ENCODE data around the gene TMSB10.

The TMSB10 gene

DNA sequence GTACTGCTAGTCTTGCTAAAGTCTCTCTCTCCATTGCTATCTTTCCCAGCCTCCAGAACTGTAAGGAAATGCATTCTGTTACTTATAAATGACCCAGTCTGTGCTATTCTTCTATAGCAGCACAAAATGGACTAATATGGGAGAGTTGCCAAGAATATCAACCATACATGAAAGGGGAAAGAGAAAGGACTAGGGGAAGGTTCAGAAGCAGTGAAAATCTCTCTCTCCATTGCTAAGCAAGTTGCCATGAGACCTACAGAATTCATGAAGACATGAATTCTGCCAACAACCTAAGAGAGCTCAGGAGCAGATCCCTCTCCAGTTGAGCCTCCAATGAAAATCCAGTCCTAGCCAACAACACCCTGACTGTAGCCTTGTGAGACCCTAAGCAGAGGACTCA, 21.0 kb upstream of the TMSB10 start:
- peaks cover 73% of the 10 kb centered on the region for H3K4me1 Mint-ChIP-seq (ENCODE audit: low read depth)
- no peak overlapping the region for H3K27ac Mint-ChIP-seq
- H3K9me3 Mint-ChIP-seq: no peaks in the 10 kb centered on the region
- intact Hi-C loops (cut with micrococcal nuclease): no loop called here
- H3K36me3 Mint-ChIP-seq (ENCODE audit: low read depth): peaks cover 9% of the 10 kb centered on the region
- H3K4me3 Mint-ChIP-seq: no peak overlapping the region
- peaks cover 33% of the 10 kb centered on the region for H3K27me3 Mint-ChIP-seq

DNA sequence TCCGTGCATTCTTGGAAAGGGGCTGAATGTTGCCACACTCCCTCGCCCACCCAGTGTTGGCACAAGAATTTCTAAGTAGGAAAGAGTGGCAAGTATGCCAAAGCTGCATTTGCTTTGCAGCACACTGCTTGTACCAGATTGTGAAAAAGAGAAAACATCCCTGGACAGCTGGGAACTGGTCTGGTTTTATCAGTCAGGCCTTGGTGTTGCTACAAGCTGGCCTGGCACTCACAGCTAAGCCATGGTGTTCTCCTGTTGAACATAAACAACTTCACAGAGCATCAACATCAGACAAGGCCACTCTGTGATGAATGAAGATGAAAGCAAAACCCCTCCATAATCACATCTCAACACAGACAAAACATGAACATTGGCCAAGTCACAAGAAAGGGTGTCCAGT, 20.3 kb upstream of the TMSB10 start:
- intact Hi-C loops (cut with micrococcal nuclease): no loop called here
- no peak overlapping the region for H3K27ac Mint-ChIP-seq
- peaks cover 29% of the 10 kb centered on the region for H3K27me3 Mint-ChIP-seq
- peaks cover 73% of the 10 kb centered on the region for H3K4me1 Mint-ChIP-seq (ENCODE audit: low read depth)
- H3K9me3 Mint-ChIP-seq: no peaks in the 10 kb centered on the region
- H3K4me3 Mint-ChIP-seq: no peak overlapping the region
- H3K36me3 Mint-ChIP-seq (ENCODE audit: low read depth): peaks cover 9% of the 10 kb centered on the region

DNA sequence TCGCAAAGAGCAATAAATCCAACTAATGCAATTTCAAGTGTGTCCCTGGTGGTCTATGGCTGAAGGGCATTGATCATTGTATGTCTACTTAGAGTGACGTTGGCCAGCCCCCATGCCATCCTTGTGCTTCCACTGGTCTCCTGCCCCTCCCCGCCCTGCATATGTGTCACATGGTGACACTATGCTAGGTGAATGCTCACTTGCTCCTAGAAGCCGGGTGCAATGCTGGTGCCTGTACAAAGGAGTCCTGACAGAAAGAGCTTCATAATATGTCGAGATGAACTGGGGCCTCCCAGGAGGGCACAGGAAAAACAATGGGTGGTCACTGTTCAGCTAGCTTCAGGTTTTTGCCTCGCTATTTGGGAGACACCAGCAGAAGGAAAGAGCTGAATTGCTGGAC, 18.7 kb upstream of the TMSB10 start:
- no peak overlapping the region for H3K4me3 Mint-ChIP-seq
- peak overlapping the region; percentile 85 for H3K27ac Mint-ChIP-seq
- peaks cover 61% of the 10 kb centered on the region for H3K4me1 Mint-ChIP-seq (ENCODE audit: low read depth)
- intact Hi-C loops (cut with micrococcal nuclease): no loop called here
- H3K36me3 Mint-ChIP-seq (ENCODE audit: low read depth): no peaks in the 10 kb centered on the region
- no peaks in the 10 kb centered on the region for H3K9me3 Mint-ChIP-seq
- H3K27me3 Mint-ChIP-seq: peaks cover 14% of the 10 kb centered on the region

DNA sequence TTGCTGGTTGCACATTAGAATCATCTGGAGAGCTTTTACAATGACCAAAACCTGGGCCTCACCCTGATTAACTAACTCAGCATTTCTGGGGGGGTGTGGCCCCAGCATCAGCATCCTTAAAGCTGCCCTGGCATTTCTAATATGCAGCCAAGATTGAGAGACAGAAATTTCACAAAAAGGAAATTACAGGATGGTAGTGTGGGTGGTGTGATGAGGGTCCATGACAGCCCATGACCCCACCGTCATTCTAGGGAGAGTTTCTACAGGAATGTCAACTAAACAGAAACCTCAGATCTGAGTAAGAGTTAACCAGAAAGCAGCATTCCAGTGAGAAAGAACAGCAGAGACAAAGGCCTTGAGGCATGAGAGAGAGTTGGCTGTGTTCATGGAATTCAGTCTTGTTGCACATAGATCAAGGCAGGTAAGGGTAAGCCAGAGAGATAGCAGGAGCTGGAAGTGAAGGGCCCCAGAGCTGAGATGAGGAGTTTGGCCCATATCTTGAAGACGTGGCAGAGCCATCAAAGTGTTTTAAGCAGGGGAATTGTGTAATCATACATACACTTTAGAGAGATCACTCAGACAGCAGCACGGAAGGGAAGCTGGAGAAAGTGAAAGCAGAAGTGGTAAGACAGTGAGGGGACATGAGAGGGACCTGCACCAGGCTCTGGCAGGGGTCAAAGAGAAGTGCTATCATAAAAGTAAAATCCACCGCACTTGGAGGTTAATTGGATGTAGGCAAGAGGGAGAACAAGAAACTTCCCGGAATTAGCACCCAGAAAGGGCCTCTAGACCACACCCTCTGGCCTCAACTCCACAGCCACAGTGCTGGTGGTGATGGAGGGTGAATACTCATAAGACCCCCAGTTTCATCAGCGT, 16.8 kb upstream of the TMSB10 start:
- H3K27ac Mint-ChIP-seq: peak overlapping the region; percentile 85
- H3K36me3 Mint-ChIP-seq (ENCODE audit: low read depth): no peaks in the 10 kb centered on the region
- peak overlapping the region; percentile 66 for H3K4me3 Mint-ChIP-seq
- intact Hi-C loops (cut with micrococcal nuclease): loop anchor here (2.0 kb wide), 1 partner anchor 16 kb away; the partner anchor contains the start of gene TMSB10
- peaks cover 46% of the 10 kb centered on the region for H3K4me1 Mint-ChIP-seq (ENCODE audit: low read depth)
- H3K27me3 Mint-ChIP-seq: peaks cover 6% of the 10 kb centered on the region
- H3K9me3 Mint-ChIP-seq: no peaks in the 10 kb centered on the region

DNA sequence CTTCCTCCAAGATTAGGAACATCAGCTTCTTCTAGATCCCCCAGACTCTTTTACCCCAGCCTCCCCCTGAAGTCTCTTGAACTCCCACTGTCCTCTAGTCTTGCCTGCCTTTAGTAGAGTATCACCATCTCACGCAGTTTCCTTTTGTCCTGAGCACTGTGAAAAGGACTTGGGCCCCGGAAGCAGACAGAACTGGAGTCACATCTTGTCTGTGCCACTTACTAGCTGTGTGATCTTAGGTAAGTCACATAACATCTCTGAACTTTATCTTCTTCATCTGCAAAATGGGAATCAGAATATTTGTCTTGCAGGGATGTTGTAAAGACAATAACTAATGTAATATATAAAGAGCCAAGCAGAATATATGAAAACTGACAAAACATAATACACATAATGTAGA, 16.1 kb upstream of the TMSB10 start:
- Mint-ChIP-seq H3K36me3 (ENCODE audit: low read depth) (no peaks in the 10 kb centered on the region), H3K9me3 (no peaks in the 10 kb centered on the region), H3K4me1 (ENCODE audit: low read depth) (peaks cover 51% of the 10 kb centered on the region), H3K27me3 (peaks cover under 1% of the 10 kb centered on the region), H3K4me3 (no peak overlapping the region), H3K27ac (peak overlapping the region; percentile 85)
- intact Hi-C loops (cut with micrococcal nuclease): loop anchor here (2.0 kb wide), 1 partner anchor 15 kb away; the partner anchor contains the start of gene TMSB10

DNA sequence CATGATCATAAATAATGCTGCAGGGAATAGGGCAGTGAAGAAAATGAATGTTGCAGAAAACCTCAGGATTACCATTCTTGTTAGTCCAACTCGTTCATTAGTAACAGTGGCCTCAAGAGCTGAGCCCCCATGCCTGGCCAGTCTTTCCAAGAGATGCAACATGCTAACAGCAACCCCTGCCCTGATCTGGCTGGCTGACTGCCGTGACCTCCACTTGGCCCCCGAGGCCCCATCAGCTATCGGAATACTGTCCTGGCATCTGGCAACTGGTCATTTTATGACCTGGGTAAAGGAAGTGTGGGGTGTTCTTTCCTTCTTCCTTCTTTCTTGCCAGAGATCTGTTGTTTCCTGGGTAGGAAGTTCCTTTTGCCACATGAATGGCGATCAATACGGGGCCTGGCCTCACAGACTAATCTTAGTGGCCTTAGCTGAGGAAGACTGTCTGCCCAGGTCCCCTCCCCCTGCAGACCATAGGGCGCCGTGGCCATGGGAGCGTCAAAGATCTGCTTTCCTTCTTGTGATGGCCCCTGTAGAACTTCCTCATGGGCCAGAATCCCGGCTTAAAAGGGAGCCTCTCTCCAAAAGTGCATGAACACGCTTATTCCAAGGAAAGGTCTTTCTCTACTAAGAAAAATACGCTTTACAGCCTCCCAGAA, 14.0 kb upstream of the TMSB10 start:
- no peaks in the 10 kb centered on the region for H3K27me3 Mint-ChIP-seq
- no peak overlapping the region for H3K4me3 Mint-ChIP-seq
- intact Hi-C loops (cut with micrococcal nuclease): no loop called here
- peak overlapping the region; percentile 37 for H3K27ac Mint-ChIP-seq
- peaks cover 68% of the 10 kb centered on the region for H3K4me1 Mint-ChIP-seq (ENCODE audit: low read depth)
- H3K9me3 Mint-ChIP-seq: no peaks in the 10 kb centered on the region
- no peaks in the 10 kb centered on the region for H3K36me3 Mint-ChIP-seq (ENCODE audit: low read depth)

DNA sequence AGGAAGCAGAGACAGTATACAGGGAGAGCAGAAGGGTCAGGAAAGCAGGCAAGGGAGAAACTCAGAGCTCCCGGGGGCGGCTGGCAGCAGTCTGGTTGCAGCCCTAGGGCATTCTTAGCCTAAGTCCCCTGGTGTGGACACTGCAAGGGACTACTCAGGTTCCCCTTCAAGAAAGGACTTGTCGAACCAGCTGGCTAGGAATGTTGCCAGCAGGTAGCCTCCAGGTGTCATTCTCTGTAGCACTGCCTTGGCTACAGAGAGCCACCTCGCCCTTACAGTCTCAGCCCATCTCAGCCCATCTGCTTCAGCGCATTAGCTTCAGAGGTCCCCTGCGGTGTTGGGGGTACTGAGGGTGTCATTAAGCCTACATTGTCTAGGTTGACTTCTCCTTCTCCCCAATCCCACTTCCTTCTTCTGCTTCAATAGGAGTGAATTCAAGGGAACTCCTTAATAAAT, 11.3 kb upstream of the TMSB10 start:
- Mint-ChIP-seq H3K36me3 (ENCODE audit: low read depth) (no peaks in the 10 kb centered on the region), H3K27ac (peak overlapping the region; percentile 87), H3K9me3 (no peaks in the 10 kb centered on the region), H3K4me1 (ENCODE audit: low read depth) (peaks cover 65% of the 10 kb centered on the region), H3K27me3 (no peaks in the 10 kb centered on the region), H3K4me3 (peak overlapping the region; percentile 4)
- intact Hi-C loops (cut with micrococcal nuclease): no loop called here

DNA sequence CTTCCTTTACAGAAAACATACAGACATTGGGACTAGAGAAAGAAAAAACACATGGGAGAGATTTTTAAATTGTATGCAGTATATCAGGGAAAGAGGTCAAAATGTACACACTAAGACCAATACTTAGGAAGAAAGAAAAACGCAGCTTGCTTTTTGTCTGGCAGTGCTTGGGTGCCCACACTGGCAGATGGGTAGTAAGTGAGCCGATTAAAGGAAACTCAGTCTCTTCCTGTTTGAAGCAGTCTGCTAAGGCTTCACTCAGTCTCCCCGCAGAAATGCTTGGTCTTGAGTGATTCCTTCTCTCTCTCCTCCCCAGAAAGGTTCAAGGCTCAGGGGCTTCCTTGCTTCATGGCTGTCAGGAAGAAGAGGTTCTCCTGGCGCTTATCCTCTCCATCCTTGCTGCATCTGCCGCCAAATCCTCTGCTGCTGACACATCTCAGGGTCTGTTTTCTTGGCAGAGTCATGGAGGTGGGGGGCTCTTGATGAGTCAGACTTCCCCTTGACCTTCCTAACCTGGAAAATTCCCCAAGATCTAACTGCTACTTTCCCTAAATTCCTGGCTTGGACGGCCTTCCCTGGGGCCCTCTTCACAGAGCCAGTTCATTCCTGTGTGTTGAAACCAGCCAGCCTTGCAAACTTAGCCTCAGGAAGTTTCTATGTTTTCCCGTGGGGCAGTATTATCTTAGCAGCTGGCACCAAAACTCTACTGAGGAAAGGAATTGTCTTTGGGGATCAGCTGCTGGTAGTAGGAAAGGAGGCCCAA, 10.5 kb upstream of the TMSB10 start:
- H3K27me3 Mint-ChIP-seq: no peaks in the 10 kb centered on the region
- H3K4me3 Mint-ChIP-seq: peak overlapping the region; percentile 4
- intact Hi-C loops (cut with micrococcal nuclease): no loop called here
- peaks cover 65% of the 10 kb centered on the region for H3K4me1 Mint-ChIP-seq (ENCODE audit: low read depth)
- peak overlapping the region; percentile 87 for H3K27ac Mint-ChIP-seq
- H3K36me3 Mint-ChIP-seq (ENCODE audit: low read depth): no peaks in the 10 kb centered on the region
- H3K9me3 Mint-ChIP-seq: no peaks in the 10 kb centered on the region

DNA sequence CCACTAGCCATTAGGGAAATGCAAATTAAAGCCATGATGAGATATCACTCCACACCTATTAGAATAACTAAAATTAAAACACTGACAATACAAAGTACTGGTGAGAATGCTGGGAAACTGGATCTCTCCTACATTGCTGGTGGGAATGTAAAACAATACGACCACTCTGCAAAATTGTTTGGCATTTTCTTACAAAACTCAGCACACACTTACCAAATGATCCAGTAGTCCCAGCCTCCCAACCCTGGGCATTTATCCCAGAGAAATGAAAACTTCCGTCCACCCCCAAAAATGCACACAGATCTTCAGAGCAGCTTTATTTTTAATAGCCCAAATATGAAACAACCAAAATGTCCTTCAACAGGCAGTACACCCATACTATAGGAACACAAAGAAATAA, 8.9 kb upstream of the TMSB10 start:
- no peaks in the 10 kb centered on the region for H3K9me3 Mint-ChIP-seq
- peak overlapping the region; percentile 92 for H3K27ac Mint-ChIP-seq
- H3K4me1 Mint-ChIP-seq (ENCODE audit: low read depth): peaks cover 75% of the 10 kb centered on the region
- no peaks in the 10 kb centered on the region for H3K36me3 Mint-ChIP-seq (ENCODE audit: low read depth)
- no peaks in the 10 kb centered on the region for H3K27me3 Mint-ChIP-seq
- no peak overlapping the region for H3K4me3 Mint-ChIP-seq
- intact Hi-C loops (cut with micrococcal nuclease): no loop called here

DNA sequence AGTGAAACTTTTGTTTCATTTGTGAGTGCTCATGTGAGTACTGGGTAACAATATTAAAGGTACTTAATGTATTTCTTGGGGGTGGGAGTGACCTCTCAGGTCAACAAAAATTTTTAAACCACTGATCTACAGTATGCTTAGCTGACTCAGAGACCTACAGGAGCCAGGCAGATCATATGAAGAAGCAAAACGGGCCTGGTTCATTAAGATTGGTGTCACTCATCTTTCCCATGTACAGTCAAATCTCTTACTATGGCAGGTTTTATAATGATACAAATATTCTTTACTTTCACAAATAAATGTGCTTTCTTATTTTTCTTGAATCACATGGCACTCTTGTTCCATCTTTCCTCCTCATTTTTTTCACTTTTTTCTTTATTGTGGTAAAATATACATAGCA, 7.7 kb upstream of the TMSB10 start:
- no peak overlapping the region for H3K4me3 Mint-ChIP-seq
- H3K36me3 Mint-ChIP-seq (ENCODE audit: low read depth): no peaks in the 10 kb centered on the region
- H3K27ac Mint-ChIP-seq: peak overlapping the region; percentile 92
- H3K9me3 Mint-ChIP-seq: no peaks in the 10 kb centered on the region
- peaks cover 85% of the 10 kb centered on the region for H3K4me1 Mint-ChIP-seq (ENCODE audit: low read depth)
- intact Hi-C loops (cut with micrococcal nuclease): no loop called here
- H3K27me3 Mint-ChIP-seq: no peaks in the 10 kb centered on the region

DNA sequence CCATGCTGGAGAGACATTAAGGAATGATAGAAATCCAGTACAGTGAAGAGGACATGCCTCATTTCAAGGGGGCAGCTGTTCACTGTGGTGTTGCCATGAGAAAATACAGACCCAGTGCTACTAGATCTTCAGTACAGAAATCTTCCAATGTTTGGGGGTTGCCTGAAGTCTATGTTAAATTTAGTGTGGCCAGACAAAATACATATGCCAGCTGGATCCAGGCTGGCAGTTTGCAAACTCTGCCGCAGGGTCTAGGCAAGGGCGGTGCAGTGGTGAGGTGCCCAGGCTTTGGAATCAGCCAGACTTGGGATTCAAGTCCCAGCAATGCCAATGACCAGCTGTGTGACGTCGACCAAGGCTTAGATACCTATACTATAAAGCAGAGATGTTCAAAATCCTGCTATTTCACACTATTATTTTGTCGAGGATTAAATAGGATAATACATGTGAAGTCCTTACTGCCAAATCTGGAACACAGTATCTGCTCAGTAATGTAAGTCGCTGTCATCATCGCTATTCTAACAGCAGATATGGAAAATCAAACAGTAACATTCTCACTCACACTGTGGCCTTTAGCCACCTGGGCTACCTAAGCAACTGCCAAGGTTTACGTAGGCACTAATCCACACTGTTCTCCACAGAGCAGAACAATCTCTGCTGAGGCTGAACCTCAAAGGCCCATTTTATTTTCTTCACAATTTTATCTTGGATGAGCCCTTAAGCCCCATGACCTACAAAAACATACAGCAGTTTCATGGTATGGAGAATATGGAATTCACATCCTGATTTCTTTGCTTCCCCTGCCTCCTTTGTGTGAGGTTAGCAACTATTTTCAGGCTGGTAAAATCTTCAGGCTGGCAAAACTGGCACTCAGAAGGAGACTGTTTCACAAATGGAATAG, 5.9 kb upstream of the TMSB10 start:
- Mint-ChIP-seq H3K4me3 (no peak overlapping the region), H3K9me3 (no peaks in the 10 kb centered on the region), H3K27ac (peak overlapping the region; percentile 92), H3K36me3 (ENCODE audit: low read depth) (no peaks in the 10 kb centered on the region), H3K27me3 (no peaks in the 10 kb centered on the region), H3K4me1 (ENCODE audit: low read depth) (peaks cover 88% of the 10 kb centered on the region)
- intact Hi-C loops (cut with micrococcal nuclease): no loop called here

DNA sequence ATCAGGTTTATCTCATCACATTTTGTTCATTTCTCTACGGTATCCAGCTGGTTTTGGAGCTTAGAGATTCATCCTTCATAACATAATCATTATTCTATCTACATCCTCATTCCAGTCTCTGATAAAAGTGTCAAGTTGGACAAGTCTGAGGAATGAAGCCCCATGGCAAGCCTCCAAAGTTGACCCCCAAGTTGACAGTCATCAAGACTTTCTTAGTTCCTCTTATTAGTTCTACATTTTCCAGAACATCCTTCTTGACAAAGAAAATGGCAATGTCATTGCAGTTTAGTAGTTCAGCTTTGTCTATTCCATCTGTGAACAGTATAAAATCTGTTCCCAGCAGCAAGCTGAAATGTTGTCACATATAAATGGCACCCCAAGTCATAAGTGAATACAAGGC, 4.5 kb upstream of the TMSB10 start:
- Mint-ChIP-seq H3K4me1 (ENCODE audit: low read depth) (peaks cover 74% of the 10 kb centered on the region), H3K36me3 (ENCODE audit: low read depth) (peaks cover 11% of the 10 kb centered on the region), H3K9me3 (no peaks in the 10 kb centered on the region), H3K27ac (peak overlapping the region; percentile 86), H3K4me3 (peak overlapping the region; percentile 17), H3K27me3 (no peaks in the 10 kb centered on the region)
- intact Hi-C loops (cut with micrococcal nuclease): no loop called here

DNA sequence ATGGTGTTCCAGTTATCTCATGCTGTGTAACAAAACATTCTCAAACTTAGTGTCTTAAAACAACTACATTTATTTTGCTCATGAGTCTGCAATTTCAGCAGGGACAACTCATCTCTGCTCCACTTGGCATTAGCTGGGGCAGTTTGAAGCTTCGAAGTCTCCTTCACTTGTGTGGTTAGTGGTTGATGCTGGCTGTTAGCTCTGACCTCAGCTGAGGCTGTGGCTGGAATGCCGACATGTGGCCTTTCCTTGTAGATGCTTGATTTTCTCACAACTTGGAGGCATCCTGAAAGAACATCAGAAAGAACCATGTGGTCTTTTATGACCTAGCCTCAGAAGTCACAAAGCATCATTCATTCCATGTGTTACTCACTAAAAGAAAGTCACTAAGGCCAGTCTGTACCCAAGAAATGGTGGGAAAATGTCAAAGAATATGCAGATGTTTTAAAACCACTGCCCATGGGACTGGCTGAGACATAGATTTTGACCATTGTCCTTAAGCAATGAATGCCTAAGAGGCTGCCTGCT, 3.8 kb upstream of the TMSB10 start:
- Mint-ChIP-seq H3K4me1 (ENCODE audit: low read depth) (peaks cover 67% of the 10 kb centered on the region), H3K36me3 (ENCODE audit: low read depth) (peaks cover 18% of the 10 kb centered on the region), H3K27me3 (no peaks in the 10 kb centered on the region), H3K27ac (peak overlapping the region; percentile 86), H3K4me3 (no peak overlapping the region), H3K9me3 (no peaks in the 10 kb centered on the region)
- intact Hi-C loops (cut with micrococcal nuclease): no loop called here

All from dendritic cell treated with granulocyte-macrophage colony-stimulating factor and Interleukin-4, amounts not matched to agents 40 ng/mL and 50 ng/mL, for 4 days (primary cell).